ENCODE results near the gene NT5C3A.

Gene NT5C3A

GRCh38 chr7:33075818-33076518 is 13.4 kb upstream of the NT5C3A start:
- DNase-seq (ENCODE audit: low read depth in 3 of 3) = no peak

GRCh38 chr7:33073243-33073642 is 10.7 kb upstream of the NT5C3A start:
- no peak for DNase-seq (ENCODE audit: low read depth in 3 of 3)

GRCh38 chr7:33072471-33072870 is 9.9 kb upstream of the NT5C3A start:
- DNase-seq (ENCODE audit: low read depth in 3 of 3) = no peak

GRCh38 chr7:33070831-33071230 is 8.3 kb upstream of the NT5C3A start:
- DNase-seq (ENCODE audit: low read depth in 3 of 3) = no peak

GRCh38 chr7:33070277-33070676 is 7.7 kb upstream of the NT5C3A start:
- DNase-seq (ENCODE audit: low read depth in 3 of 3) = no peak

GRCh38 chr7:33067921-33068320 is 5.3 kb upstream of the NT5C3A start:
- DNase-seq (ENCODE audit: low read depth in 3 of 3) = no peak

GRCh38 chr7:33066771-33067170 is 4.2 kb upstream of the NT5C3A start:
- DNase-seq (ENCODE audit: low read depth in 3 of 3) = no peak

- no peak for DNase-seq (ENCODE audit: low read depth in 3 of 3)
These were observed 3.4 kb upstream of the NT5C3A start for GRCh38 chr7:33065981-33066380.

- peak; percentile 79 to 91 (median 87) for DNase-seq (ENCODE audit: low read depth in 3 of 3)
These were observed 337 bp upstream of the NT5C3A start for GRCh38 chr7:33062782-33063443.

GRCh38 chr7:33061282-33061937 is 1.2 kb downstream of the NT5C3A start:
- DNase-seq (ENCODE audit: low read depth in 3 of 3) = no peak

- DNase-seq (ENCODE audit: low read depth in 3 of 3) = no peak
These were observed 2.9 kb downstream of the NT5C3A start for GRCh38 chr7:33059635-33060034.

GRCh38 chr7:33055158-33055557 is 7.4 kb downstream of the NT5C3A start:
- no peak for DNase-seq (ENCODE audit: low read depth in 3 of 3)

GRCh38 chr7:33054261-33054964 is 8.2 kb downstream of the NT5C3A start:
- no peak for DNase-seq (ENCODE audit: low read depth in 3 of 3)

GRCh38 chr7:33053721-33054120 is 8.9 kb downstream of the NT5C3A start:
- DNase-seq (ENCODE audit: low read depth in 3 of 3) = no peak

- no peak for DNase-seq (ENCODE audit: low read depth in 3 of 3)
These were observed 11.8 kb downstream of the NT5C3A start for GRCh38 chr7:33050535-33051318.

- DNase-seq (ENCODE audit: low read depth in 3 of 3) = no peak
These were observed 13.9 kb downstream of the NT5C3A start for GRCh38 chr7:33048704-33049103.

- DNase-seq (ENCODE audit: low read depth in 3 of 3) = no peak
These were observed 14.3 kb downstream of the NT5C3A start for GRCh38 chr7:33048257-33048656.

- DNase-seq (ENCODE audit: low read depth in 3 of 3) = no peak
These were observed 17.6 kb downstream of the NT5C3A start for GRCh38 chr7:33044986-33045385.

GRCh38 chr7:33044401-33044718 is 18.2 kb downstream of the NT5C3A start:
- DNase-seq (ENCODE audit: low read depth in 3 of 3) = no peak

GRCh38 chr7:33043501-33044400 is 18.8 kb downstream of the NT5C3A start:
- DNase-seq (ENCODE audit: low read depth in 3 of 3) = no peak
